GM12801 (cell line): ENCODE data around the gene NKX3-2.

Source experiments
- CTCF ChIP-seq: IDR thresholded peaks from one replicate; pipeline ENCODE4 v1.5.1; 2011; ENCODE audit warnings: control low read depth; ENCODE audit not compliant: insufficient read length; ENCODE audit errors: extremely low read depth

The NKX3-2 gene

GRCh38 chr4:13544606-13545393, 492 bp upstream of the NKX3-2 start:
- no peak for TF ChIP-seq CTCF

- TF ChIP-seq CTCF = no peak
Observed at GRCh38 chr4:13543032-13543838, 1.1 kb downstream of the NKX3-2 start.

DNA sequence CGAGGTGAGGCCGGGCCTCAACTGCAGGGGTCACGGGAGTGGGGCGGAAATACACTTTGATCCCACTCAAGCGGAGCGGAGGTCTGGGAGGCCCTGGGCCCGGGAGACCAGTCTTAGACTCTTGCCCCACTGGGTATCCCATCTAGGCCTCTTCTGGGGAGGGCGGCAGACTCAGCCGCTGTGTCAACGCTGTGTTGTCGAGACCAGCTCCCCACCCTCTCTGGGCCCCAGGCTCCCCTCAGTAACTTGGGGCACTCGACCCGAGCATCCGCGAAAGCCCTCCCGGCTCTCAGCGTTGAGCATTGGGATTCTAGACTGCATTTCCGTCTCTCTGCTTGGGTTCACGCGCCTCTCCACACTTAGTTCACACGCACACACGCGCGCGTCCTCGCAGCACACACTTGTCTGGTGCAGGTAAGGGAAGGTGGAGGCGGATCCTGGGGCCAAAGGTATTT, 1.7 kb downstream of the NKX3-2 start:
- TF ChIP-seq CTCF = no peak

DNA sequence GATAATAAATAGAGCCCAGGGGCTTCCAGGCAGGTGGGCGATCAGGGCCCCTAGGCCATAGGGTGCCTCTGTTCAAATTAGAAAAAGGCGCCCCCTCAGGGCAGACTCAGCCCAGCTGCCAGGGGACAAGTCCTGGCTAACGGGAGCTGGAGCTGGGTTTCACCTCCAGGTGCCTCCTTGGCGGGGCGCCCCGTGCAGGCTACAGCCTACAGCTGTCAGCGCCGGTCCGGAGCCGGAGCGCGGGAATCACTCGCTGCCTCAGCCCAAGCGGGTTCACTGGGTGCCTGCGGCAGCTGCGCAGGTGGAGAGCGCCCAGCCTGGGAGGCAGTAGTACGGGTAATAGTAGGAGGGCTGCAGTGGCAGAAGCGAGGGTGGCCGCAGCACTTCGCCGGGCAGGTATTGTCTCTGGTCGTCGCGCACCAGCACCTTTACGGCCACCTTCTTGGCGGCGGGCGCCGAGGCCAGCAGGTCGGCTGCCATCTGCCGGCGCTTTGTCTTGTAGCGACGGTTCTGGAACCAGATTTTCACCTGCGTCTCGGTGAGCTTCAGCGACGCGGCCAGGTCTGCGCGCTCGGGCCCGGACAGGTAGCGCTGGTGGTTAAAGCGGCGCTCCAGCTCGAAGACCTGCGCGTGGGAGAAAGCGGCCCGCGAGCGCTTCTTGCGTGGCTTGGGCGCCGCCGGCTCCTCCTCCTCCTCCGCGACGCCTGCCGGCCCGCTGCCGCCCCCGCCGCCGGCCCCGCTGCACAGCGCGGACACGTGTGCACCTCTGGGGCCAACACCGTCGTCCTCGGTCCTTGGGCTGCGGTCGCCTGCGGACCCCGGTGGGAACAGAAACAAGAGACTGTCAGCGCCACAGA, 2.4 kb downstream of the NKX3-2 start:
- TF ChIP-seq CTCF = no peak

GRCh38 chr4:13541176-13541604, 3.1 kb downstream of the NKX3-2 start:
- TF ChIP-seq CTCF = no peak

GRCh38 chr4:13540446-13541175, 3.7 kb downstream of the NKX3-2 start:
- TF ChIP-seq CTCF = no peak
